NCI-H187 treated with DMSO at 0.1 percent for 48 hours (cell line): Measurements from ENCODE around the gene PSMG4.

Experiments
- DNase-seq: peaks from one replicate; lab custom pipeline; 2025; lab: John Stamatoyannopoulos, UW

The PSMG4 gene

GRCh38 chr6:3258720-3259490 is at the start of gene PSMG4:
Gene PSMG4, plus strand, starts transcription at chr6:3258947. Its CDS starts 76 bp downstream, at chr6:3259023.
- peak; percentile 23 for DNase-seq

- DNase-seq: peak; percentile 98
Measured at GRCh38 chr6:3209114-3210023, 49.4 kb upstream of the PSMG4 start.

GRCh38 chr6:3210024-3210610 is 48.6 kb upstream of the PSMG4 start:
- DNase-seq: no peak

- DNase-seq: no peak
Measured at GRCh38 chr6:3211681-3212080, 47.1 kb upstream of the PSMG4 start.

DNA sequence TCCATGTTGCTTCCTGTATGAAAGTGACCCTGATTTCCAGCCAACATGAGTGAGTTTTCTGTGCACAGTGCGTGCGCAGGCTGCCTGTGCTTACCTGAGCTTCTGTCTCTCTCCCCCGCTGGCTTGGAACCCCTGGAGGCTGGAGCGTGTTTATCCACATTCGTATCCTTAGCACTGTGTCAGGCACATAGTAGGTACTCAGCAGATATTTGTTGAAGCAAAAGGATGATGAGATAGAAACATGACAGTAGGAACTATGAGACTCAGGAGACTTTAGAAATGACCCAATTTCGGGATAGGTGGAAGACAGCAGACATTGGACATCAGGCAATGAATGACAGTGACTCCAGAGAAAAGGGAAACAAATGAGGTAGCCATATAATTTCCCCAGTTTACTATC is 46.5 kb upstream of the PSMG4 start:
- no peak for DNase-seq

DNA sequence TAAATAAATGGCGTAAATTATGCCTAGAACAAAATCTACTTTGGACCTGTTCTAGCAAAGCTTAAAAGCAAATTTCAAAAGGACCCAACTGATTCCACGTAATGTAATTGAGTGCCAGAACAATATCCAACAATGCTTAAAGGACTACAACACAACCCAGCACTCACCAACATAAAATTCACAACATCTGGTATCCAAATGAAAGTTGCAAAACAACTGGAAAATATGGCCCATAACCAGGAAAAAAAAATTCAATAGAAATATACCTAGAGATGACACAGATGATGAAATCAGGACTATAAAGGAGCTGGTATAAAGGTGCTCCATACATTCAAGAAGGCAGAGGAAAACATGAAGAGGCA is 45.4 kb upstream of the PSMG4 start:
- DNase-seq: no peak

GRCh38 chr6:3214898-3215297 is 43.8 kb upstream of the PSMG4 start:
- no peak for DNase-seq

DNA sequence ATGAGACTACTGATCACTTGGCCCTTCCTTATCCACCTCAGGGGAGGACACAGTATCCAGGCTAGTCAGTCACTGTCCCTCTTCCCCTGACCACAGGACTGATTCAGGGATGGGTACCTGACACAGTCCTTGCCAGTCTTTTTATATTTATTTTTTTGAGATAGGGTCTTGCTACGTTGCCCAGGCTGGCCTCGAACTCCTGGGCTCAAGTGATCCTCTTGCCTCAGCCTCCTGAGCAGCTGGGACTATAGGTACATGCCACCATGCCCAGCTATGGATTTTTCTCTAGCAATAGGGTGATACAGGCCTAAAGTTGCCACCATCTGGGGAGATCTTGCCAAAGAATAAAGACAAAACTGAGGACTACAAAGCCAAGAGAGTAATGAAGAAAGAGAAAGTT is 41.5 kb upstream of the PSMG4 start:
- no peak for DNase-seq

DNA sequence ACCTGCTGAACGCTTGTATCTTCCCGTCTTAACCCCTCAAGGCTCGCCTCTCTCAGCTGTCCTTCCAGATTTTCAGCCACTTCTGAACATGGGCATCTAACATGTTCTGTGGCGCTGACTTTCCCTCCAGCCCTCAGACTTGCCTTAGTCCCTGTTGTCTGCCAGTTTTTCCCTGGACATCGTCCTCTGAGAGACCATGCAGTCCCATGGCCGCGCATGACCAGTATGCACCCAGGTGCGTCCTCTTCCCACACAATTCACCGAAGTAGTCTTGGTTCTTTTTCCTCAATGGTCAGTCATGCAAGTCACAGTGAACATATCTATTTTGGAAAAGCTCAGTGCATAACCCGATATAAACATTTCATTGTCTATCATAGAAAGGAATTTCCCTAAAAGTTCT is 40.5 kb upstream of the PSMG4 start:
- DNase-seq: no peak

DNA sequence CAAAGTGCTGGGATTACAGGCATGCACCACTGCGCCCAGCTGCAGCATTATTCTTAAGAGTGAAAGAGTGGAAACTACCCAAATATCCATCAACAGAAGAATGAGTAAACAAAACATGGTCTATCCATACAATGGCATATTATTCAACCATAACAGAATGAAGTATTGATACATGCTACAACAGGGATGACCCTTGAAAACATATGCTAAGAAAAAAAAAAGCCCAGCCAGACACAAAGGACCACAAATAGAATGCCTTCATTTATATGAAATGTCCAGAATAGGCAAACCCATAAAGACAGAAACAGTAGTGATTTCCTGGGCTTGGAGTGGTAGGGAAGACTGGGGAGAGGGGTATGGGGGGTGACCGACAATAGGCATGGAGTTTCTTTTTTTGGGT is 38.4 kb upstream of the PSMG4 start:
- DNase-seq: no peak

- no peak for DNase-seq
Measured at GRCh38 chr6:3221578-3221977, 37.2 kb upstream of the PSMG4 start.

DNA sequence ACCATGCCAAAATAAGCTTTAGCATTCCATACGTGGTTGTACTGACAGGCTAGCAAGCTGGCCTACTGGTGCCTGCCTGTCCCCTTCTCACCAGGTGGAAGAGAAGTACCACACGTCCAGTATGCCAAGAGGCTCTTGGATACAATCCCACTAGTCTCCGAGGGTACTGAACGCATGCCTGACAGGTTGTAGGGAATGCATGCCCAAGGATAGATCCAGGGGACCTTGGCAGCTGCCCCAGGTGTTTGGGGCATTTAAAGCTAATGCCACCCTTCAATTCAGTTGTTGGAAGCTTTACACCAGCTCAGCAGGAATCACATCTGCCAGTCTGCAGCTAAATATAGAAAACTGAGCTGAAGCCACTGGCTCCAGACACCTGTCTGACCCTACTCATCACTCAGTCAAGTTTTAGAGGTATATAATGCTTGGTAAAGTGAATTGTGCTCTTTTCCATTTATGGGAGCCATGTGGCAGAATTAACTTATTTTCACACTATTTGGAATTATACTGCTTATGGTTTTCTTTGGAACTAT is 36.2 kb upstream of the PSMG4 start:
- no peak for DNase-seq

DNA sequence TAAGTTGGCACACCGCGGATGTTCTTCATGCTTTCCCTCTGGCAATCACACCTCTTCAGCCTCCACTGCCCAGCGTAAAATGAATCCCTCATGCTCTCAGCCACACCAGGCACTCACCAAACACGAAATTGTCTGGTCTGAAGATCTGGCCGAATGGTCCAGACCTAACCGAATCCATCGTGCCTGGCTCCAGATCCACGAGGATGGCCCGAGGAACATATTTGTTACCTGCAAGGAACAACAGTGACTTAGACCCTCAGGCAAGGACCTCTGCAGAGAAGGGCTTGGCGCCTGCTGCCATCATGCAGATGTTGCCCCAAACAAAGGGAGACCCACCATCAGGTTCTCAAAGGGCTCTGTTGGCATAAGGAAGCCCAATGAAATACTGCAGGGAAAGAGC is 32.7 kb upstream of the PSMG4 start:
- DNase-seq: no peak

GRCh38 chr6:3226481-3227362 is 32.0 kb upstream of the PSMG4 start:
- DNase-seq: no peak

GRCh38 chr6:3227363-3228045 is 31.2 kb upstream of the PSMG4 start, which contains the start of gene TUBB2B:
Gene TUBB2B, minus strand, starts transcription at chr6:3227653. Its CDS starts 110 bp downstream, at chr6:3227543.
- peak; percentile 56 for DNase-seq

DNA sequence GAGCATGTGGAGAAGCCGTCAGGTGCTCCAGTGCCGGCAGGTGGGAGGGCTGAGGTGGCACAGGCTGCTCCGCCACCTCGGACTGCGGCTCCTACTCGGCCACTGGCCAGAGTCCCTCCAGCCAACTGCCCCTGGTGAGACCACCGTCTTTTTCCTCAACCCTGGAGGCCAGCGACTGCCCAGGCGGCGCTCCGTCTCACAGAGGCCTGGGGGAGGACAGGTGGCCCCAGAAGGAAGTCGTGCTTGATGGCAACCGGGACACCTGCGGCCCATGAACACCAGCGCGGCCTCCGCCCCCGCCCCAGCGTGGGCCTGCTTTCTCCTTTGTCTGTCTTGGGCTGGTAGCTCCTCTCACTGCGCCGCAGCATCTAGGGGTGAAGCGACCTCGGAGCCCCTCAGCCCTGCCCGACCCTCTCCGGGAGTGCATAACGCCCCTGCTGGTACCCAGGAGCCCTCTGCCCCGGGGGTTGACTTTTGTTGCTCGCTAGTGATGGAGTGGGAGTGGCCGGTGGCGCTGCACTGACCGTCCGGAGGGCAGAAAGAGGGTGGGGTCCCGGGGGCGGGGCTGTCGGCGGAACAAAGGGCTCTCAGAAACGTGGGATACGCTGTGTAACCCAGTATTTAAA is 30.6 kb upstream of the PSMG4 start:
- DNase-seq: peak; percentile 76

DNA sequence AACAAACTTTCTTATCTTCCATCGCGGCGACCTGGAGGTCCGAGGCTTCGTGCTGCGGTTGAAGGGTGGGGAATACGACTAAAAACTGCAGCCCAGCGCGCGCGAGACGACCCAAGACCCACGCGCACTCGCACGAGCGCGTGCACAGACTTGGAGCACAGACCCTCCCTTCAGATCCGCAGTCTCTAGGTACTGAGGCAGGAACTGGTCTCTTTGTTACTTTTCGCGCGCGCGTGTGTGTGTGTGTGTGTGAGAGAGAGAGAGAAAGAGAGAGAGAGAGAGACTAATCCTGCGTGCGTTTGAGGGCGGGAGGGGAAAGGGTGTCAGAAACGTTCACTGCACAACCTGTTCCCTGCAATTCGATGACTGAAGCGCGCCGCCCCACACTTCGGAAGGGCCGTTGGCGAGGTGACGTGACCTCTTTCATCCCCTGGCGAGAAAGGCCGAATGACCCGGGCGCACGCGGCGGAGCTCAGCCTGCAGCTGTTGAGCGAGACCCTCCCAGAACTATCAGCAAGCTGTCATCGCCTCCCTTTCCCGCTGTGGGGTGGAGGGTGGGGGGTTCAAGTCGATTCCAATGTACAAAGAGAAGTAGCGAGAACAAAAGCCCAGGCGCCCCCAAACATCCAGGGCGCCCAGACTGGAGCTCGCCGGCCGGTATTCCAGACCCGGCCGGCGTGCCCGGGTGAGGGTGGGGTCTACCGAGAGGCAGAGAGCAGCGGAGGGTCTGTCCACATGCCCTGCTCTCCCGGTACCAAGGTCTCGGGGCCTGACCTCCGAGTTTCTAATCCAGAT is 29.8 kb upstream of the PSMG4 start:
- no peak for DNase-seq

- DNase-seq: no peak
Measured at GRCh38 chr6:3229566-3230178, 29.1 kb upstream of the PSMG4 start.

DNA sequence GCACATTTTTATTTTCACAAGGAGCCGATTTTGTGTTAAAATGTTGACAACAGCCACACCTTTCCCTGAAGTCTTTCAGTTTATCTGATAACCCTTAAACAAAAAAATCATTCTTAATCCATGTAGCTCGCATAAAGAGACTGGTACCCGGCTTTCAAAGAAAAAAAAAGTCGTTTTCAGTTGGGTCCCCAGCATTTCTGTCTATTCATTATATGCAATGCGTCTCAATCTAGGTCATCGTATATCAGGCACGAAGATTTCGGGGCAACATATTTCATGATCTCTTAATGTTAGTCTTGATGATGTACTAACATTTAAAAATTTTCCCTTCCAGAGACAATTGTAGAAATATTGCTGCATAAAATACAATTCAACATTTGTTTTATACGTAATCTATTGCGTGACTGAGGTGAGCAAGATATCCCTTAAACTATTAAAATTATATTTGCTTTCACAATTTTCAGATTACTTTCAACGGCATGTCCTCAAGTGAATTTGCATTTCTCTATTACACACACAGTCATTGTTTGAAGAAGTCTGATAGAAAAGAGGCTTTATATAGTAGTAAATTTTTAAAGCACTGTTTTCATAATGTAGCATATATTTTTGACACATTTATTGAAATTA is 28.4 kb upstream of the PSMG4 start:
- DNase-seq: no peak
